HG03521 (cell line): Measurements from ENCODE around the gene ADAM23.

Source experiments
- ATAC-seq: cut with Tn5 transposase; IDR thresholded peaks from one replicate; pipeline ENCODE4 v1.9.1; 2021; ENCODE audit warnings: mild to moderate bottlenecking, moderate library complexity; ENCODE audit not compliant: unreplicated experiment

ADAM23 gene

DNA sequence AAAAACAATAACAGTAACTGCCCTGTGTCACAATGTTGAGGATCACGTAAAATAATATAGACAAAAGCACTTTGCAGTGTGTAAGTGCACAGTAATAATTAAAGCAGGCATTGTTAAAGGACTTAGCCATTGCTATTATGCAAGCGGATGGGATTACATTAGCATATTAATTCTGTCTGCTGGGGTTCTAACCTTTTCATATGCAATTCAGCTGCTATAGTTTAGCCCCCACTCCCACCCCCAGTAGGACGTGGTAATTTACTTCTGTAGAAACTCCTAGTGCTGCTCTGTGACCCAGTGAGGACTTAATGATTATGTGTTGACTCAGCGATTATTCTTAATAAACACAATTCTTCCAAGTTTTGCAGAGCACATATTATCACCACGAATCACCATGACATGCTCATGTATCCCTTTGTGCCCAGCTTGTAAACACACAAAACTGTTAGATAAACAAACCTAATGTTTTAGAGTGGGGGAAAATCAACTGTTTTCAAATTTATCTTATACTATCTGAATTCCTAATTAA is 5.1 kb upstream of the ADAM23 start:
- ATAC-seq, result no peak

DNA sequence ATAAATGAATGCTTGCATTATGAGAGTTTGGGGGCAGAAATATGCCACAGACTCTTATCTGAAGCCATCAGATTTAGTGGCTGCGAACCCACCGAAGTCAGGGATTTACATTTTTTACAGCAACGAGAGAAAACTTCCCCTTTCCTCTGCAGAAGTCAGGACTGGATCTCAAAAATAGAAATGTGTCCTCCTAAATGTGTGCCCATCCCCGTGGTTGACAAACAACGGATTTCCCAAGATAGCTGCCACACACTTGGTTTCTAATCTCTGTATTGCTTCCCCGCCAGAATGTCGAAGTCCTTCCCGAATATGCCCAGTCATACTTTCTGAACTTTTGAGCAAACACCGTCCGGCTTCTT is 879 bp upstream of the ADAM23 start:
- ATAC-seq, result no peak

DNA sequence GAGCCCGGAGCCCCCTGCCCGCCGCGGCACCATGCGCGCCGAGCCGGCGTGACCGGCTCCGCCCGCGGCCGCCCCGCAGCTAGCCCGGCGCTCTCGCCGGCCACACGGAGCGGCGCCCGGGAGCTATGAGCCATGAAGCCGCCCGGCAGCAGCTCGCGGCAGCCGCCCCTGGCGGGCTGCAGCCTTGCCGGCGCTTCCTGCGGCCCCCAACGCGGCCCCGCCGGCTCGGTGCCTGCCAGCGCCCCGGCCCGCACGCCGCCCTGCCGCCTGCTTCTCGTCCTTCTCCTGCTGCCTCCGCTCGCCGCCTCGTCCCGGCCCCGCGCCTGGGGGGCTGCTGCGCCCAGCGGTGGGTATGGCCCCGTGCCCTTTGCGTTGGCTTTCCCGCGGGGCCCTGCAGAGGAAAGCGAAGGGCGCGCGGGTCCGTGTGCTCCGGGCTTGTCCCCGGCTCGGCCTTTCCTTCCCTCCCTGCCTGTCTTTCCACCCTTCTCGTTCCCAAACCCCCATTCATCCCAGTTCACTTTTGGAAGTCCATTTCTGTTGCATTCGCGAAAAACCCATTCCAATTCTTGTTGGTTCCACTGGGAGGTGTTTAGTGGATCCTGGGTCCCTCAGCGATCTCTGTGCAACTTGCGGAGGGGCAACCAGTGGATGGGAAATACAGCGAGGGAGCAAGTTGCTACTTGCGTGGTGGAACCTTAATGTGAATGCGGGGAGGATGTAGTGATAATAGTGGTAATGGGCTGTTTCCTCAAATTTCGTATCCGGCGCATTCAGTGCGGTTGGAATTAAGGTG is 599 bp downstream of the ADAM23 start:
- peak; percentile 38 for ATAC-seq

DNA sequence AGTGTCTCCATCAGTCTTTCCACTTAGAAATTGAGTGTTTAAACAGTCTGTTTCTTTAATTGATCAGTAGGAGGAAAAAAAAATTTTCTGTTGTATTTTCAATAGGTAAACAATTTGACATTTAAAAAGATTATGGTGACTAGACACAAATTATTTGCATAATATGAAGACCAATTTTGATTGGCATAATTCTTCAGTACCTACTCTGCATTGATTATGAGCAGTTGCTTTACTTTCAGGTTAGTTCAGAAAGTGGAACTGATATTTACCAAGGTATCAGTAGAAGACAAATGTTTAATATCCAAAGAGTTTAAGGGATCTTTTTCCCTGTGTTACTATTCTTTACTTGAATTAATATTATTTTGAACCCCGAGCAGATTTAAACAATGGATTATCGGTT is 2.6 kb downstream of the ADAM23 start:
- ATAC-seq, result no peak

DNA sequence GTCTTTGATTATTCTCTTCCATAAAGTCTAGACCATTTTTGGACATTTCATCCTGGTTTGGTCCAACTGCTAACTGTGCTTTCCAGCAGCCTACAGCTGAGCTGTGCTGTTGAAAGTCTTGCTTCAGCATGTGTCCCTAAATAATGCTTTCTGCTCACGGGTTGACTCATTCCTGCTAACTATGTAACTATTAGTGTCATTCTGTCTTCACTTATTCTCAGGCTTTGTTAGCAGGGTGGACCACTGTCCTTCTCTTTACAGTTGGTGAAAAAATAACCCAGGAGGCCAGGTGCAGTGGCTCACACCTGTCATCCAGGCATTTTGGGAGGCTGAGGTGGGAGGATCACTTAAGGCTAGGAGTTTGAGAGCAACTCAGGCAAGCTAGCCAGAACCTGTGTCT is 8.9 kb downstream of the ADAM23 start:
- peak; percentile 40 for ATAC-seq

DNA sequence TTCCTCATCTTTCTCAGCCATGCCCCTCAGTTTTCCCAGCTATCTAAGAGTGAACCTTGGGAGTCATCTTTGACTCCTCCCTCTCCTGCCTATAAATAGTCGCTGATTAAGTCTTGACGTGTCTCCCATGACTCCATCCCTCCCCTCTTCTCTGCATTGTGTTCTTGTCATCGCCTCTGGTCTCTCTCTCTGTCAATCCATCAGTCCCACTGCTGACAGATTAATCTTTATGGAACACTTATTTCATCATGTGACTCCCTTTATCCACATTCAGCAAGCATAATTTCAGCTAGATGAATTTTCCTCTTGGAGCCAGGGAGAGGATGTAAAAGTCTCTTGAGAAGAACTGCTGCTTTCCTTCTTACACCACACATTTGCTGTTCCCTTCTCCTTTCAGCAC is 9.4 kb downstream of the ADAM23 start:
- ATAC-seq, result no peak

DNA sequence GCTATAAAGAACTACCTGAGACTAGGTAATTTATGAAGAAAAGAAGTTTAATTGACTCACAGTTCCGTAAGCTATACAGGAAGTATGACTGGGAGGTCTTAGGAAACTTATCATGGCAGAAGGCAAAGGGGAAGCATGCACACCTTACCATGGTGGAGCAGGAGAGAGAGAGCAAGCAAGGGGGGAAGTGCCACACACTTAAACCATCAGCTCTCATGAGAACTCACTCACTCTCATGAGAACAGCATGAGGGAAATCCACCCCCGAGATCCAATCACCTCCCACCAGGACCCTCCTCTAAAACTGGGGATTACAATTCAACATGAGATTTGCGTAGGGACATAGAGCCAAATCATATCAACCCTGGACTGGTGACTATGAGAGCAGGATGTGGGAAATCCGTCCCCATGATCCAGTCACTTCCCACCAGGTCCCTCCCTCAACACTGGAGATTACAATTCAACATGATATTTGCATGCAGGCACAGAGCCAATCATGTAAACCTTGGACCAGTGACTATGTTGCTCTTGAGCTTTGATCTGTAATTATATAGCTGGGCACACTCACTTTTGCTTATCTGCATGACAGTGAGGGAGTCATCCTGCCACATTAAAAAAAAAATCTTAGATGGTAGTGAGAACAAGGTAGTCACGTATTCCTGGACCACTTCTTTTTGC is 12.9 kb downstream of the ADAM23 start:
- ATAC-seq, result no peak

DNA sequence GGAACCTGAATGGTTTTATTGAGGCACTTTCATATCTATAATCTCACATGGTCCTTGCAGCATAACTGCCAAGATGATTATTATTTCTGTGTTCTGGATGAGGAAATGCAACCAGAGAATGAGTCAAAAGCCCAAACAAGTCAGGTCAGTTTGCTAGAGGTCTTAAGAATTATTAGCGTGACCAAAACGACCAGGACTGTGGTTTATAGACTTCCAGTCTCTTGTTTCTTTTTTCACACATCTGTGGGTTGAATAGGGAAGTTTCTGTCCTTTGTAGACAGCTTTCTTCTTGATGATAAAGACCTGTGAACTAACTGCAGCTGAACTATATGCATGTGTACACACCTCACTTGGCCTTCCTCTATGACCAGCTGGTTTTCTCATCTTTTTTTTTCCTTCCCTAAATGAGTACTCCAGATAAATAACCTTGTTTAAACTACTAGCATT is 13.9 kb downstream of the ADAM23 start:
- ATAC-seq, result peak; percentile 85

DNA sequence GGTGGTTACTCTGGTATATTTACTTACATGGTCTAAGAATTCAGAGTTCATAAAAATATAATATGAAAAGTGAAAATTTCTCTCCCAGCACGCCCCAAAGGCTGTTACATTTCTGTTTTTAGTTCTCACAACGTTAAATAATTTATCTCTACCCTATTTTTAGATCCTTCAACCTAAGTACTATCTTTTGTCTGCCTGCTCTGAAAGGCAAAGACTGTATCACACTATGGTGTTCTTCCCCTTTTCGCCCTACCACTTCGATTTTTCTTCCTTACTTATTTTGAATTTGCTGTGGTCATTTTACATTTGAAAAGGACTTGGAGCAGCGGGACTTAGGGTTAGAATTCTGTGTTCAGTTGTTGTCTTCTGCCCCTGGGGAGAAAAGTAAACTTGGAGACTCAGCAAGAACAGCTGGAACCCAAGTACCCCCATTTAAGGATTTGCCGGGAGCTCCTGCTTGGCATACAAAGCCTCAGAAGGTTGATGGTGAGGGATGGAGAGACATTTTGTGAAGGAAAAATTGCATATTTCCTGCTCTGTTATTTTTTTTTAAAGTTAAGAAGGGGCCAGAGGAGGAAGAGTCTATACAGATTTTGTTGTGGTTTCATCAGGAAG is 19.0 kb downstream of the ADAM23 start:
- no peak for ATAC-seq

DNA sequence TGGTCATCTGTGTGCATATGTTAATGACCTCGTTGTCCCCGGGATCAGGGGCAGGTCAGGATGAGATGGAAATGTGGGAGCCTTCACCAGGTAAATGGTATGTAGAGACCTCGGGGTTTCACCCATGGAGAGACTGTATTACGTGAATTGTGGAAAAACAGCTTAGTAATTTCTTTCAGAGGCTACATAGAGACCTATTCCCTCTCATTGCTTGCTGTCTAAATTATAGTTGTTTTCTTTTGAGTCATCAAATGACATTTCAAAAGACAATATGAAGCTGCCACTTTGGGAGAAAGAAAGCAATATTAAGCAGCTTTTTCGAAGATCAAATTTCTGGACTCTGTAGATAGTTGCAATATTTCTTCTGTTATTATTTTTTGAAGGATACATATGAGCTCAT is 20.4 kb downstream of the ADAM23 start:
- no peak for ATAC-seq

DNA sequence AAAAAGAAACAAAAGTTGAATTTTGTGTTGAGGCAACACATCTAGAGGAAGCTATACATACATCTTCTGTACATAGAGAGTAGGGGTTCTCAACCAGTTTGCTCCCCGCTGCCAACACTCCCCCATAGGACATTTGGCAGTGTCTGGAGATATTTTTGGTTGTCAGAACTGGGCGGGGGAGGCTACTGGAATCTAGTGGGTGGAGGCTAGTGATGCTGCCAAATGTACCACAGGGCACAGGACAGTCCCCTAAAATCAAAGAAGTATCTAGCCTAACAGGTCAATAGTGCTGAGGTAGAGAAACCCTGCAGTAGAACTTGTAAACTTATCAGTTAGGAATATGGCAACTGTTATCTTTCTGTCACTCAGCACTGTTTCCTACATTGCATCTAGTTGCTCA is 21.3 kb downstream of the ADAM23 start:
- no peak for ATAC-seq

DNA sequence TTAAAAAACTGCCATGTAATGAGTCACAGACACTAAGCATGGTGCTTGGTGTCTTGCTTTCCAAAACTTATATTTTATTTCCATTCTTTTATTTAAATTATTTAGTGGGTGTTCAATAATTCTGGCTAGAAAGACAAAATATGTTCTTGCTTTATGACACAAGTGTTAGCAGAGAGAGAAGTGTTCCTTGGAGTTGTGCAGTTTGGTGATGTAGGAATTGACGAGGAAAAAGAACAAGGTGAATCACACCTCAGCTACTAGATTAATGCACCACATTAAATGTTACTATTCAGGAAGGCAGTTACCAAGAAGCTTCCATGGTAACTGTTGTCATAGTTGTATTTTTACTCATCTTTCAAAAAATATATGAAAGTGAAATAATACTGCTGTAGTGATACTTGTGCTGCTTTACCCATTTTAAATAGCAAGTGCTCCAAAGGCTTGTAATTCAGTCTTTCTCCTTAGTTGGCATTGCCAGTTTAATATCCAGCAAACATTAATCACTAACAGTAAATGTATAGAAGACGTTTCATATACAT is 28.3 kb downstream of the ADAM23 start:
- ATAC-seq, result no peak

DNA sequence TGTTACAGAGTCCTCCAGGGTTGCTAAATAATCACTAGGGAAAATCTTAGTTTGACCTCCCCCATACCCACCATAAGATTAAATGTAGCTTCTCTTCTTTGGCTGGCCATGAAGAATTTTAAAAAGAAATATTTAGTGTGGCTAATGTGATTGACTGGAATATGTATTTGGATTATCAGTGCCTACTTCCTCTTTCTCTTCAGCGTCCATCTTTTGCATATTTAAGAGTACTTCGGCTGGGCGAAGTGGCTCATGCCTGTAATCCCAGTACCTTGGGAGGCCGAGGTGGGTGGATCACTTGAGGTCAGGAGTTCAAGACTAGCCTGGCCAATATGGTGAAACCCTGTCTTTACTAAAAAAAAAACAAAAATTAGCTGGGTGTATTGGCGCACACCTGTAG is 28.8 kb downstream of the ADAM23 start:
- no peak for ATAC-seq

DNA sequence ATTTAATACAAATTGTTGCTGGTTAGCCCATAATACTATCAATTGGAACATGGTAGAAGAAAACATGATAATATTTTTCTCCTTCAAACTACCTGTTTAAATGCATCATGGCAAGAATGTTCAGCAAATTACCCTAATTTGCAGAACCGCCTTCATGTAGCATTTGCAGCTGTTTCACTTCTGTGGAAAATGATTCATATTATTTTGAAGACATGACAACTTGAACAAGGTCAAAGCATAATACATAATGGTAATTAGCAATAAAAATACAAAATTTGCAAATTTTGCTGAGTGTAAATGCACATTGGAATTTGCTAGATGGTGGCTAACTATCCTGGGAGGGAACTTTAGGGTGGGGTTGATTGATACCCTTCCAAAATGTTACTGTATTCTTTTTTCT is 30.8 kb downstream of the ADAM23 start:
- ATAC-seq, result no peak

DNA sequence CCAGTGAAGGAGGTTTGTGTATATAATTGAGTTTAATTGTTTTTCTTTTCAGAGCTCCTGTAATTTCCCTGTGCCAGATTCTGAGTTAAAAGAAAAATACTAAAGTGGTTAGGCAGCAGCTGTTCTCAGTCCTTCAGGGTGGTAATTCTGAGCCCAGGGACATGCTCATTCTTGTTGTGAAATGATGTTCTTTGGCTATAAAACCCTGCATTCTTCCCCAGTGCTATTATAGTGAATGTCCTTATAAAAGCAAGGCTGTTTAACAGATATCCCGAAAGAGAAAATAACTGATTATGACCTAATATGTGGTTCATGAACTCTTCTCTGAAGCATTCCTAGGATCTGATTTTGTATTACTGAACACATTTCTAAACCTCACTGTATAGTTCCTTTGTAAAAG is 34.0 kb downstream of the ADAM23 start:
- ATAC-seq, result no peak

DNA sequence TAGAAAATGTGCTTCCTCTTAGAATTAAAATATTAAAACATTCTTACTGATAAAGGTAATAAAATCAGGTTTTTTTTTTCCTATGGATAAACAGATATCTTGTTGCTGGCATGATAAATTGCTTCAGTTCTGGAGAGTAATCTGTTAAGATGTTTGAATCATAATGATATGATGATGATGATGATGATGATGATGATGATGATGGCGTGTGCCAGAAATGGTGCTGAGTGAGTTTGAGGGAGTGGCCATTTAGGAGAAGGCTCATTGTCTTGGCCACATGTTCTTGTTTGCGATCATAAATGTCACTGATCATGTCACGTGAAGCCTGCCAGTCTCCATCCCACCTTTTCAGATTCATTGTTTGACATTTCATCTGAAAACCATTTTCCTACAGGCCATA is 35.0 kb downstream of the ADAM23 start:
- ATAC-seq, result no peak

DNA sequence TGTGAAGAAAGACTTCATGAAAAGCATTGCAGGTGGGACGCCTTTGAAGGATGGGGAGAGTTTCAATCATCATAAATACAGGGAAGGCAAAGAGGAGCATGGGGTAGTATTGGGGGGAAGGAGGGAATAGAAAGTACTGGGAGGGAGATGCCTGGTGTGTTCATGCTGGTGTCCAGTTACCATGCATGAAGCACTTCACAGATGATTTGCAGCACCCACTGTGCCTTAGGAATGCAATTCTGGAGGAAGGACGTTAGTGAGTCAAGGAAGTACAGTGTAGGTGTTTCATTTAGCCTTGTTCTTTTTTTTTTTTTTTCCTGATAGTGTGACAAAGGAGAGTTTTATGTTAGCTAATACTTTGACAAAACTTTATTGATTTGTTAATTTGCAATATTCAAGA is 36.8 kb downstream of the ADAM23 start:
- ATAC-seq, result no peak

DNA sequence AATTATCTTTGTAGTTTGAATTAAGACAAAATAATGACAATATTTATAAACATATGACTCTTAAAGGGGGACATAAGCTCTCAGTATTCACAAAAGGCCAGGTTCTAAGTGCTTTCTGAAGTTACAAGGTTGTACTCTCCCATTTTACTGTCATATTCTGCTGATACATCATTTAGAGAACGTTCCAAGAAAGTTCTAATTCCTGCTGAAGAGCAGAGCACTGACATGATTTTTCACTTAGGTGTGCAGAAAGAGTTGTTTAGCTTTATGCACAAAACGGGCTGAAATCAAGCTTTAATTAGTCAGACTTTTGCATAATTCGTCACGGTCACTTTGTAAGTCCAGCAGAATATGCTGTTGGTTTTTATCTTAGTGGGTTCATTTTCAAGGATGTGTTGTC is 37.3 kb downstream of the ADAM23 start:
- no peak for ATAC-seq

DNA sequence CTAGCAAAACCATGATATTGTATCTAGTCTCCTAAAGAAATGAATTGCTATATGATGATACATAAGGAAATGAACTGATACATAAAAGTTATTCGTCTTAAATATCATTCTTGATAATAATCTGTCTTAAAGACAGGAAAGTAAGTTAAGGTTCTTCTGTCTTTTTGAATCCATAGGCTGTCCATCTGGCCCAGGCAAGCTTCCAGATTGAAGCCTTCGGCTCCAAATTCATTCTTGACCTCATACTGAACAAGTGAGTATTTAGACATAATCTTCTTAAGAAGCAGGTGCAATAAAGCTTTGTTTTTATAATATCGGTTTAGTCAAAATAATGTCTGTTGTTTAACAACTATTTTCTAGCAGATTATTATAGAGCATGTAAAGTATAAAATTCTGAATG is 37.7 kb downstream of the ADAM23 start:
- ATAC-seq, result no peak

DNA sequence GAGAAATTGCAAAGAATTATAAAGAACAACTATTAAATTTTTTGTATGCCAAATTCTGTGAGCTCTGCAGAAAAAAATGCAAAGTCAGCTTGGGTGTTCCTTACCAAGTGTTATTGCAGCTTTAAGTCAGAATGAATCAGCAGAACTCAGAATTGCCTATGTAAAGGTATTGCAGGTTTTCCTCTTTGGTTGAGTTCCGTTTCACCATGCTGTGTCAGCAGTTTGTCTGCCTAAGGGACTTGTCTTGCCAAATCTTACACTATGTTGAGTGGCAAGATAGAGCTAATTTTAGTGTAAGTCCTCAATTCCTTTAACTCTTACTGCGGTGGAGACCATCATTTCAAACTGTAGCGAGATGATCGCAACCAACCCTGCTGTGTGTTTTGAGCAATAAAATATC is 38.8 kb downstream of the ADAM23 start:
- ATAC-seq, result no peak

DNA sequence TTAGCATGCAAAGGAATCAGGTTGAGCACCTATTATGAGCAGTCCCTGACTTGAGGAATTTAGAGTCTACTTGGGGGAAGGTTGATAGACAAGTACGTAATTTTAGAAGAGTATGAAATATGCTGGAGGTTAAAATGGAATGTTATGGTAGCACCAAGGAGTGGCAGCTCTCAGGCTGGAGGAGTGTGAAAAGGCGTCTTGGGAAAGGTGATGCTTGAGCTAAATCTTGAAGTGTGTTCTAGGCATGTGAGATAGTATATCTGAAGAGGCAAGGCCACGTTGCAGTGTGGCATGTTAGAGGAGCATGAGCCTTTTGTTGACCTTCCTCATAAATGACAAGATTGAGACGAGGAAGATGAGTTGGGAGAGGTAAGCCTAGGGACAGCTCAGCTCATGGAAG is 39.3 kb downstream of the ADAM23 start:
- ATAC-seq, result no peak

DNA sequence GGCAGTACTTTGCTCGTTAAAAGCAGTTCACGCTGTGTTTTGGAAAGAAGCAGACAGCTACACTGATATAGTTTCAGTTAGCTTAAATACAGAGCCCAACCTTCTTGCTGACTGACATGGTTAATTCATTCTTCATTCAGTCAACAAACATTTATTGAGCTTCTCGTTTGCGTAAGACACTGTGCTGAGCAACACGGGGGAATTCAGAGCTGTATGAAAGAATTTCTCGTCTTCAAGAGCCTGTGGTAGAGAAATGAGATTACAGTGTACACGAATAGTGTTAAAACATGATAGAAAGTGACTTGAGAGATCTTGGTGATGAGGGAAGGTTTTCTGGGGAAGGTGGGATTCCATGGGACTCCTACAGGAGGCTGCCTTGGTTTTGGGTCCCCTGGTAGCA is 44.7 kb downstream of the ADAM23 start:
- ATAC-seq, result no peak
